Measurements from ENCODE around the gene ADGRL3.

The ADGRL3 gene

DNA sequence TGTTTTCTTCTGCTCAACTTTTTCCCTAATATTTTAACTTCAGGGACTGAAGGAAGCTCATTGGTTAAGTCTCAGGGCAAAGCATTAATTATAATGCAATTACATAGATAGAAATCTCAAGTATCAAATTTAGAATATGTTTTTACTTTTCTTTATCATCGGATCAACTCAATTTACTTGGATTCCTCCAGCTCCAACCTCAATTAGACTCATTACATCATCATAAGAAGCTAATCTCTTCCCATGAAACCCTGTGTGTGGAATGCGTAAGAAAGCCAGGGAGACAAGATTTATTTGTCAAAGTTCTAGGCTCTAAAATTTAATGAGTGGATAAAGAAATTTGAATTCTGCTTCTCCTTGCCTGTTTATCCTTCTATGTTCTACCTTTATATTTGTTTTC, 918.4 kb downstream of the ADGRL3 start:
- Mint-ChIP-seq H3K4me3 (no peak overlapping the region), H3K27ac (ENCODE audit: low read depth) (no peak overlapping the region), H3K4me1 (no peaks in the 10 kb centered on the region), H3K36me3 (ENCODE audit: insufficient read depth) (no peaks in the 10 kb centered on the region), H3K27me3 (no peaks in the 10 kb centered on the region), H3K9me3 (peaks cover 11% of the 10 kb centered on the region)
- DNase-seq (ENCODE audit: low spot score in 2 of 2) = no peak
- no peak for ATAC-seq (replicated peaks; ENCODE audit: extremely low read depth, poor library complexity, severe bottlenecking)

GRCh38 chr4:62119195-62119594, 919.1 kb downstream of the ADGRL3 start:
- ATAC-seq (replicated peaks; ENCODE audit: extremely low read depth, poor library complexity, severe bottlenecking) = no peak
- H3K9me3 Mint-ChIP-seq = peaks cover 8% of the 10 kb centered on the region
- H3K4me3 Mint-ChIP-seq = no peak overlapping the region
- H3K27ac Mint-ChIP-seq (ENCODE audit: low read depth) = no peak overlapping the region
- no peaks in the 10 kb centered on the region for H3K4me1 Mint-ChIP-seq
- no peaks in the 10 kb centered on the region for H3K36me3 Mint-ChIP-seq (ENCODE audit: insufficient read depth)
- H3K27me3 Mint-ChIP-seq = no peaks in the 10 kb centered on the region
- DNase-seq (ENCODE audit: low spot score in 2 of 2) = no peak

DNA sequence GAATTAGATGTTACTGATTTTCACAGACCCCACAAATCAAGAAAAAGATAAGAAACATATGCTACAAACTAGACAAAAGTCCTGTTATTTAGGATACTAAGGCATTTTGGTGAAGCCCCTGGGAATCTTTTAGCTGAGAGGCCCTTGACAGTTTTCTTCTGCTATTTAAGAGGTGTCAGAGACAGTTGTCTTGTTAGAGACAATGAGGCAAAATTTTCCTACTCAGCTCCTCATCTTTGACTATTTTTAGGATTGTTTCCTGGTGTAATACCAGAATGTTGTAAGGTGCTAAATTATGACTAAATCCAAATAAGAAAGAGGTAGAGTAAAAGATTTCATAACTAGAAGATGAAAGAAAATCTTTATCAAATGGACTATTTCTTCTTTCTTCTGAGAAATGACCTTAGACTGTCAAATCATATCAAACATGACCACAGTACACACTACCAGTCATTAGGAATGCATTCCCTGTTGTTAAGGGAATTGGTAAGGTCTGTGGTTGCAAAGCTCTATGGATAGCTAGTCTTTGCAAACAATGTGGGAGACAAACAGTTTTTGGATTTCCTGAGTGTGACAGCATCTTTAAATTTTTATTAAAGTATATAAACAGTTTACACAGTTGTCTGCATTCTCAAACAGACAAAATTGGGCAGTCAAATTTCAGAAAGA, 926.1 kb downstream of the ADGRL3 start:
- Mint-ChIP-seq H3K4me1 (no peaks in the 10 kb centered on the region), H3K36me3 (ENCODE audit: insufficient read depth) (no peaks in the 10 kb centered on the region), H3K9me3 (peaks cover 24% of the 10 kb centered on the region), H3K4me3 (no peak overlapping the region), H3K27ac (ENCODE audit: low read depth) (no peak overlapping the region), H3K27me3 (no peaks in the 10 kb centered on the region)
- ATAC-seq (replicated peaks; ENCODE audit: extremely low read depth, poor library complexity, severe bottlenecking) = no peak
- DNase-seq (ENCODE audit: low spot score in 2 of 2) = no peak
